Measurements from ENCODE around the gene RERE. TPM values are rescaled to one million over a fixed set of nuclear protein-coding genes. Genes with fewer than 3 reads are reported as not detected.

Gene RERE
- total and polyA plus RNA-seq, 2 experiments from 2014 or later: 39.8 to 62.8 TPM

DNA sequence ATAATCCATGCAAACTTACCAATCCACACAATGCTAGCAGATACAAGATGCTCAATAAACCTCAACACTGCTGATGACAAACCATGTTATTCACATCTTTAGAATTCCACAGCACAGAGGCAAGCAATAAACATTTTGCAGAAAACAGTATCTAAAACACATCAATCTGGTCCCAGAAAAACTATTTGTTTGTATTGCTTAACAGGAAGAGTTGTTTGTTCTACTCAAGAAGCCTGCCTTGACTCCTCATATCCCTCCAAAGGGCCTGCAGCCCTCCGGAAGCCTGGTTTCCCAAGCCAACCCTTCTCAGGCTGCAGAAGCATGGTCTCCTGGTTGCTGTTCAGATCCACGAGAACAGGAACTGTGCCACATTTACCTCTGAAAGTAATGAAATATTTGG, 139.7 kb downstream of the RERE start:
- 85% methylated on average over 2 of the region's 2 CpGs for WGBS (ENCODE audit: low lambda C conversion rate, missing lambda C conversion rate)
- Histone ChIP-seq H3K4me1 (ENCODE audit: insufficient read depth) (peaks cover 45% of the 10 kb centered on the region), H4K20me1 (ENCODE audit: insufficient read depth, poor library complexity, severe bottlenecking) (peaks cover 33% of the 10 kb centered on the region)

DNA sequence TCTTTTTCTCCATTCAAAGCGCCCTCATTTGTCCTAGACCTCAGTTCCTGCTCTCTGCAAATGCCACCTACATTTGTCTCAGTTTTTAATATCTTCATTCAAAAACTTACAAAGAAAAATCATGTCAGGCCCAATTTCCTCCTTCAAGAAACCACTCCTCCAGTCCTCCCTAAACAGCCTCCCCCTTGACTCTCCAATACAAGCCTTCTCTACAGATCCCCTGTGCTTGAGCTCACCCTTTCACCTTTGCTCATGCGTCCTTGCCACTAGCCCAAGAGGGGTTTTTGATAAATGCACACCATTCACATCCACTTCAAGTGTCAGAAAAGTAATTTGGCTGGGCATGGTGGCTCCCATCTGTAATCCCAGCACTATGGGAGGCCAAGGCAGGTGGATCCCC, 140.6 kb downstream of the RERE start:
- H3K27me3 ChIP-seq: no peaks in the 10 kb centered on the region
- H3K9me3 ChIP-seq (ENCODE audit: low read depth): no peaks in the 10 kb centered on the region
- no peak overlapping the region for H3K4me3 ChIP-seq
- no peak overlapping the region for H2AFZ ChIP-seq
- WGBS (ENCODE audit: low lambda C conversion rate, missing lambda C conversion rate): 100% methylated on average over 2 of the region's 2 CpGs
- no peaks in the 10 kb centered on the region for H3K9me2 ChIP-seq (replicated peaks; ENCODE audit: insufficient read depth)
- peaks cover 33% of the 10 kb centered on the region for H4K20me1 ChIP-seq (ENCODE audit: insufficient read depth, poor library complexity, severe bottlenecking)
- DNase-seq (ENCODE audit: low spot score): no peak
- no peaks in the 10 kb centered on the region for H3K36me3 ChIP-seq (replicated peaks; ENCODE audit: insufficient read depth, low read depth)
- H3K4me1 ChIP-seq (ENCODE audit: insufficient read depth): peaks cover 45% of the 10 kb centered on the region
- TF ChIP-seq EZH2 (IDR thresholded peaks at IDR 0.05; ENCODE audit: borderline replicate concordance) (no peak), EZH2phosphoT487 (IDR thresholded peaks at IDR 0.05; ENCODE audit: low read depth, severe bottlenecking, unreplicated experiment) (no peak)
- TF ChIP-seq, protein P1, sequence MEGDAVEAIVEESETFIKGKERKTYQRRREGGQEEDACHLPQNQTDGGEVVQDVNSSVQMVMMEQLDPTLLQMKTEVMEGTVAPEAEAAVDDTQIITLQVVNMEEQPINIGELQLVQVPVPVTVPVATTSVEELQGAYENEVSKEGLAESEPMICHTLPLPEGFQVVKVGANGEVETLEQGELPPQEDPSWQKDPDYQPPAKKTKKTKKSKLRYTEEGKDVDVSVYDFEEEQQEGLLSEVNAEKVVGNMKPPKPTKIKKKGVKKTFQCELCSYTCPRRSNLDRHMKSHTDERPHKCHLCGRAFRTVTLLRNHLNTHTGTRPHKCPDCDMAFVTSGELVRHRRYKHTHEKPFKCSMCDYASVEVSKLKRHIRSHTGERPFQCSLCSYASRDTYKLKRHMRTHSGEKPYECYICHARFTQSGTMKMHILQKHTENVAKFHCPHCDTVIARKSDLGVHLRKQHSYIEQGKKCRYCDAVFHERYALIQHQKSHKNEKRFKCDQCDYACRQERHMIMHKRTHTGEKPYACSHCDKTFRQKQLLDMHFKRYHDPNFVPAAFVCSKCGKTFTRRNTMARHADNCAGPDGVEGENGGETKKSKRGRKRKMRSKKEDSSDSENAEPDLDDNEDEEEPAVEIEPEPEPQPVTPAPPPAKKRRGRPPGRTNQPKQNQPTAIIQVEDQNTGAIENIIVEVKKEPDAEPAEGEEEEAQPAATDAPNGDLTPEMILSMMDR (IDR thresholded peaks at IDR 0.05; ENCODE audit: poor library complexity): no peak
- H3K79me2 ChIP-seq: peaks cover 100% of the 10 kb centered on the region
- H3K4me2 ChIP-seq: no peak overlapping the region
- no peak overlapping the region for H3K27ac ChIP-seq

More for the DNA sequence above, 139.7 kb downstream of the RERE start:
- Histone ChIP-seq H3K27ac (no peak overlapping the region), H3K9me3 (ENCODE audit: low read depth) (no peaks in the 10 kb centered on the region), H3K36me3 (replicated peaks; ENCODE audit: insufficient read depth, low read depth) (no peaks in the 10 kb centered on the region), H3K4me2 (no peak overlapping the region), H3K27me3 (no peaks in the 10 kb centered on the region), H2AFZ (no peak overlapping the region), H3K79me2 (peaks cover 100% of the 10 kb centered on the region), H3K9me2 (replicated peaks; ENCODE audit: insufficient read depth) (no peaks in the 10 kb centered on the region), H3K4me3 (no peak overlapping the region)
- no peak for TF ChIP-seq EZH2phosphoT487 (IDR thresholded peaks at IDR 0.05; ENCODE audit: low read depth, severe bottlenecking, unreplicated experiment)
- TF ChIP-seq, protein P1 (IDR thresholded peaks at IDR 0.05; ENCODE audit: poor library complexity): no peak
- DNase-seq (ENCODE audit: low spot score): no peak

DNA sequence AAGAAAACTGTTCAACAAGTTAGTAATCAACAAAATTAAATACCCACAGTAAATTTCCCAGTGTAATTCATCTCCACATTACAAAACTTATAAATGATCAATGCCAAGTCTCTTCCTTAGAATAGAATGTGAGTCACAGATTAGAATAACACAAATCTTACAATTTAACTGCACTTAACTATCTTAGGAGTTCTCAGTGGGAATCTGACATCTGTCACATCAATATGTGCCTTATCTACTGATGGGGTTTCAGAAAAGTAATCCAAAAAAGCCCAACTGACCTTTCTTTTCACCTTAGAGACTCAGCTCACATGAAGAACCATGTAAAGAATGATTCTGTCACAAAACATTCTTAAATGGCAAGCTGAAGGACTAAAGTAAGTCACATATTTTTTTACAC, 141.4 kb downstream of the RERE start:
- H3K9me2 ChIP-seq (replicated peaks; ENCODE audit: insufficient read depth): no peaks in the 10 kb centered on the region
- no peak overlapping the region for H2AFZ ChIP-seq
- peaks cover 47% of the 10 kb centered on the region for H3K4me1 ChIP-seq (ENCODE audit: insufficient read depth)
- H3K27ac ChIP-seq: no peak overlapping the region
- H3K36me3 ChIP-seq (replicated peaks; ENCODE audit: insufficient read depth, low read depth): no peaks in the 10 kb centered on the region
- H3K4me2 ChIP-seq: no peak overlapping the region
- no peak for TF ChIP-seq EZH2 (IDR thresholded peaks at IDR 0.05; ENCODE audit: borderline replicate concordance)
- no peak for TF ChIP-seq EZH2phosphoT487 (IDR thresholded peaks at IDR 0.05; ENCODE audit: low read depth, severe bottlenecking, unreplicated experiment)
- TF ChIP-seq, protein P1 (IDR thresholded peaks at IDR 0.05; ENCODE audit: poor library complexity): no peak
- H4K20me1 ChIP-seq (ENCODE audit: insufficient read depth, poor library complexity, severe bottlenecking): peaks cover 34% of the 10 kb centered on the region
- H3K27me3 ChIP-seq: no peaks in the 10 kb centered on the region
- no peaks in the 10 kb centered on the region for H3K9me3 ChIP-seq (ENCODE audit: low read depth)
- no peak for DNase-seq (ENCODE audit: low spot score)
- no peak overlapping the region for H3K4me3 ChIP-seq
- peaks cover 99% of the 10 kb centered on the region for H3K79me2 ChIP-seq

DNA sequence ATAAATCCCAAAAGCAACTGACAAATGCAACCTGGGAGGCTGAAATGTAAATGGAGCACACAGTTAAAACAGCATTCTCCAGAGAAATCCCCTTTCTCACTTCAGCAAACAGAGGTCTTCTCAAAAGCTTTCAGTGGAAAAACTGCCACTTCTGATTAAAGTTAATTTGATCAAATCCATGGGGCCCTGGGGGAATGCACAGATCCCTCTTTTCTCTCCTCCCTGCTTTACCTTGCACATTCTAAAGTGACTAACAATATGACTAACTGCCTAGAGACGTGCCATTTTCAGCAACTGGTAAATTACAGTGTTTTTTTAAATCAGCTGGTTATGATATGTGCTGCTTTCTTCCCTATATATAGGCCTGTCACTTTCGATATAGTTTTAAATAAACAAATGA, 142.5 kb downstream of the RERE start:
- H3K79me2 ChIP-seq: peaks cover 99% of the 10 kb centered on the region
- H3K9me3 ChIP-seq (ENCODE audit: low read depth): no peaks in the 10 kb centered on the region
- no peak overlapping the region for H3K4me2 ChIP-seq
- no peaks in the 10 kb centered on the region for H3K9me2 ChIP-seq (replicated peaks; ENCODE audit: insufficient read depth)
- WGBS (ENCODE audit: low lambda C conversion rate, missing lambda C conversion rate): 84% methylated on average over 2 of the region's 2 CpGs
- no peaks in the 10 kb centered on the region for H3K27me3 ChIP-seq
- no peak for DNase-seq (ENCODE audit: low spot score)
- H4K20me1 ChIP-seq (ENCODE audit: insufficient read depth, poor library complexity, severe bottlenecking): peaks cover 37% of the 10 kb centered on the region
- H3K4me3 ChIP-seq: no peak overlapping the region
- H3K36me3 ChIP-seq (replicated peaks; ENCODE audit: insufficient read depth, low read depth): no peaks in the 10 kb centered on the region
- H2AFZ ChIP-seq: no peak overlapping the region
- H3K27ac ChIP-seq: peak overlapping the region; percentile 6
- TF ChIP-seq EZH2phosphoT487 (IDR thresholded peaks at IDR 0.05; ENCODE audit: low read depth, severe bottlenecking, unreplicated experiment) (no peak), EZH2 (IDR thresholded peaks at IDR 0.05; ENCODE audit: borderline replicate concordance) (no peak)
- TF ChIP-seq, protein P1 (IDR thresholded peaks at IDR 0.05; ENCODE audit: poor library complexity): no peak
- peaks cover 47% of the 10 kb centered on the region for H3K4me1 ChIP-seq (ENCODE audit: insufficient read depth)

All from hepatocyte (in vitro differentiated cells).